T47D (cell line): ENCODE results near the gene GPHB5.
A peak's percentile ranks its signal among the peaks of the same experiment; 100 is the strongest.
"Not testable (repeated sequence)": the region's sequence is repeated elsewhere in the genome, so short reads cannot be mapped to it uniquely, and the experiment has no call there.

Source experiments
- DNase-seq, 2 experiments: peaks; one replicate each; pipeline versions ENCODE4 v3.0.0 to v3.0.0-alpha.2; 2011 to 2012; ENCODE audit warnings: low read depth in 1 of 2, low spot score in 1 of 2
- JUND ChIP-seq: IDR thresholded peaks from 2 replicates; pipeline ENCODE4 v1.6.1; 2012; ENCODE audit warnings: low read depth
- in situ Hi-C: cut with HindIII; loops from 2 replicates; pipeline ENCODE4 v1.10.0; 2016; ENCODE audit warnings: low sequenced_read_pairs, low pct_unique_long_range_greater_than_20kb

Gene GPHB5

GRCh38 chr14:63322472-63322871 lies 3.7 kb upstream of the GPHB5 start:
- TF ChIP-seq JUND: no peak
- DNase-seq: no peak
- in situ Hi-C loops: no loop called here

GRCh38 chr14:63308723-63309317 lies 9.9 kb downstream of the GPHB5 start:
- no peak for TF ChIP-seq JUND
- DNase-seq: peak in 1 of 2 experiments; percentile 46
- in situ Hi-C loops: no loop called here

- DNase-seq, in situ Hi-C loops: not testable (repeated sequence)
These were observed 14.3 kb downstream of the GPHB5 start for GRCh38 chr14:63304429-63304828.

GRCh38 chr14:63301891-63302534 lies 16.7 kb downstream of the GPHB5 start:
- in situ Hi-C loops: no loop called here
- no peak for DNase-seq
- no peak for TF ChIP-seq JUND

DNA sequence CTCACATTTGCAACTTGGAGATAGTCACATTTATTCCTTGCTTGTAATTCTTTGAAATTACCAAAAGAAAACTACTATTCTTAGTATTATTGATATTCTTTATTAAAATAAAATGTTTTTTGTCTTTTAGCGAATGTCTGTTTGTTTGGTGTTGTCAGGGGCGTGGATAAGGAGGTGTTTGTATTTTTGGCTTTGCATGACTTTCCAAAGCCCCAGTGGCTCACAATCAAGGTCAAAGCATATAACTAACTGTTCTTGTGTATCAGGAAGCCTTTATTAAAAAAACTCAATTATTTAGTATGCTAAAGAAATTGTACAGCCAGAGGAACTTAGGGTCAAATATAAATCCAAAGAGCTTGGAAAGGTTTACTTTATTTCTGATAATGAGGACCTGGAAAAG lies 17.9 kb downstream of the GPHB5 start:
- in situ Hi-C loops: no loop called here
- TF ChIP-seq JUND: no peak
- no peak for DNase-seq

DNA sequence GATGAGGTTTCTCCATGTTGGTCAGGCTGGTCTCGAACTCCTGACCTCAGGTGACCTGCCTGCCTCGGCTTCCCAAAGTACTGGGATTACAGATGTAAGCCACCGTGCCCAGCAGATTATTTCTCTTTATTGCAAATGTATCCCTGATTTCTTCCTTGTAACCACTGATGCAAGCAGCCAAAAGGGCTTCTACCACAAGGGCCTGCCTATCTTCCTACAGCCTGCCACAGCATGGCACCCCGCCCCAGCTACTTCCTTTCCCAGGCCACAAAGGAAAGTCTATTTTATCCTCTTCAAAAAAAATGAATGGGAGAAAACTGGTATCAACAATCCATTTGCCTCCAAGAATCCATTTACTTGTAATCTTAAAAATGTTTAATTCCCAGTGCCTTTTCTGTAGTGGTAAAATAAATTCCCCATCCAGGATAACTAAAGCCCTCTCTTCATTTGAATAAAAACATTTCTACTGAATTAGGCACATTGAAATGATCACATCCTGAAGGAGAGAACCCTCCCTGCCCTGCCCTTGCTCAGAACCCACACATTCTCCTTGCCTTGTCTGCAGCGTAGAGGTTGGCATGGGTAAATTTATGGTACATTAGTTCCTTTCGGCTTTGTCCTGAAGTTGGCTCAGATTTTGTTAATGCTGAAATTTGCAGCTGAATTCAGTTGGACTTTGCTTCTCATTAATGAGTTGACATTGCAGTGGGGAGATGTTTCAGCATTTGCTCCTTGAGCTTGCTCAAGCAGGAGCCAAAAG lies 19.2 kb downstream of the GPHB5 start:
- in situ Hi-C loops: no loop called here

GRCh38 chr14:63297372-63298063 lies 21.2 kb downstream of the GPHB5 start:
- in situ Hi-C loops: no loop called here
- TF ChIP-seq JUND: no peak
- DNase-seq: no peak

More for the DNA sequence above, 19.2 kb downstream of the GPHB5 start:
- DNase-seq: no peak
- TF ChIP-seq JUND: no peak

DNA sequence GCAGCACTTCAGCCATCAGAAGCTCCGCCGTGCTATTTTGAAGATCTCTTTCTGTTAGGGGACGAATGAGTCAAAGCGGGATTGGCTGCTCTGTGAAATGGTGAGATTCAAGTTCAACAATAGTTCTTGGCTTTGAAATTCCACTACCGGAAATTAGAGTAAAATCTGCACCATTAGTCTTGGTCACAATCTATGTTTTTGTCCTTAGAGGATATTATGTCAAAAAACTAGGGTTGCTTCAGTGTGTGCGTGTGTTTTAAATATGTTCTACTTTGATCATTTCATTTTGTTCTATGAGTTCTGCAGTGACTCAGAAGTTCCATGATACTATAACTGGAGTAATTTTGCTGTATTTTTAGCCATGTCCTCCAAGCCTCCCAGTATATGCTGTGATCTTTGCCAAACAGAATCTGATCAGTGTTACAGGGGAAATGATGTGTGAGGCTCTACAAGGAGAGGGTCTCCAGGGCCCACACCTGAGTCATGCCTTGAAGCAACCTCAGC lies 22.6 kb downstream of the GPHB5 start:
- no peak for TF ChIP-seq JUND
- in situ Hi-C loops: no loop called here
- DNase-seq: no peak

- no peak for DNase-seq
- in situ Hi-C loops: no loop called here
- TF ChIP-seq JUND: no peak
These were observed 23.5 kb downstream of the GPHB5 start for GRCh38 chr14:63295231-63295685.

- DNase-seq: no peak
- in situ Hi-C loops: no loop called here
- TF ChIP-seq JUND: no peak
These were observed 25.9 kb downstream of the GPHB5 start for GRCh38 chr14:63292805-63293204.

DNA sequence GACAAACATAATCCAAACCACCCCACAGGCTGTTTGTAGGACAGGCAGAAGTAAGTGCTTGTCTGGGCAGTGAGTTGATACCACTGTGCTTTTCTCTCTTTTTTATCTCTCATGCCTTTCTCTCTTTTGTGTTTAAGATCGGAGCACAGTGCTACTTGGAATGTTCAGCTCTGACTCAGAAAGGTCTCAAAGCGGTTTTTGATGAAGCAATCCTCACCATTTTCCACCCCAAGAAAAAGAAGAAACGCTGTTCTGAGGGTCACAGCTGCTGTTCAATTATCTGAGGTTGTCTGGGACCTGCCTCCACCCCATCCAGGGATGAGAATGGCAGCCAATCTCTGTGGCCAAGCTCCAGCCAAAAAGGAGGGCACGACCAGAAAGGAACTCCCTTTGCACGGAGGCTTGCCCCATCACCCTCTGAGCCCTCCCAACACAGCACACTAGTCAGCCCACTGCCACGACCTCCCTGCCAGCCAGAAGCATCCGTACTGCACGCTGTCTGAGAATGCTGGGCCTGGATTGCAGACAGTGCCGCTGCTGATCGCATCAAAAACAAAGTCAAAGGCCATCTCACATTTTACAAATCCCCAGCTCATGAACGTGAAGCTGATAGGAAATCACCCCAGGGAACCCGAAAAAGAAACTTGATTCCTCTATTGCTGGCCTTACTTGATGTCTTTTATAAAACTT lies 27.8 kb downstream of the GPHB5 start:
- TF ChIP-seq JUND: no peak
- DNase-seq: no peak
- in situ Hi-C loops: no loop called here

- in situ Hi-C loops: no loop called here
- no peak for DNase-seq
- no peak for TF ChIP-seq JUND
These were observed 29.9 kb downstream of the GPHB5 start for GRCh38 chr14:63288853-63289252.
